GM18508 (cell line): ENCODE results near the gene IL6.
"Not testable (repeated sequence)": the region's sequence is repeated elsewhere in the genome, so short reads cannot be mapped to it uniquely, and the experiment has no call there.

Experiments used
- ATAC-seq: cut with Tn5 transposase; IDR thresholded peaks from one replicate; pipeline ENCODE4 v1.9.1; 2021; ENCODE audit warnings: moderate number of reproducible peaks; ENCODE audit not compliant: insufficient read depth, unreplicated experiment

The IL6 gene

DNA sequence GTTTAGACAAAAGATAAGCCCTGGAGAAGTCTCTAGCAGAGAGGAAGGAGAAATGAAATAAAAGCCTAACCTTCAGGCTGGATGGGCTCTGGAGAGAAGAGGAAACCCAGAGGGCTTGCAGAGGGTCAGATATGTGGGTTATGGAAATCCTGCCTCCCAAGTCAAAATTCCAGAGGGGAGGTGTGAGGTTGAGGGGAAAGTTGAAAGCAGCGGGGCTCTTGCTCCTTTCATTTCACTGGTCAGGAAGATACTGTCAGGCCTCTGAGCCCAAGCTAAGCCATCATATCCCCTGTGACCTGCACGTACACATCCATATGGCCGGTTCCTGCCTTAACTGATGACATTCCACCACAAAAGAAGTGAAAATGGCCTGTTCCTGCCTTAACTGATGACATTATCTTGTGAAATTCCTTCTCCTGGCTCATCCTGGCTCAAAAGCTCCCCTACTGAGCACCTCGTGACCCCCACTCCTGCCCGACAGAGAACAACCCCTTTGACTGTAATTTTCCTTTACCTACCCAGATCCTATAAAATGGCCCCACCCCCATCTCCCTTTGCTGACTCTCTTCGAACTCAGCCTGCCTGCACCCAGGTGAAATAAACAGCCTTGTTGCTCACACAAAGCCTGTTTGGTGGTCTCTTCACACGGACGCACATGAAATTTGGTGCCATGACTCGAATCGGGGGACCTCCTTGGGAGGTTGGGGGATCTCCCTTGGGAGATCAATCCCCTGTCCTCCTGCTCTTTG lies 23.7 kb upstream of the IL6 start:
- not testable (repeated sequence) for ATAC-seq

DNA sequence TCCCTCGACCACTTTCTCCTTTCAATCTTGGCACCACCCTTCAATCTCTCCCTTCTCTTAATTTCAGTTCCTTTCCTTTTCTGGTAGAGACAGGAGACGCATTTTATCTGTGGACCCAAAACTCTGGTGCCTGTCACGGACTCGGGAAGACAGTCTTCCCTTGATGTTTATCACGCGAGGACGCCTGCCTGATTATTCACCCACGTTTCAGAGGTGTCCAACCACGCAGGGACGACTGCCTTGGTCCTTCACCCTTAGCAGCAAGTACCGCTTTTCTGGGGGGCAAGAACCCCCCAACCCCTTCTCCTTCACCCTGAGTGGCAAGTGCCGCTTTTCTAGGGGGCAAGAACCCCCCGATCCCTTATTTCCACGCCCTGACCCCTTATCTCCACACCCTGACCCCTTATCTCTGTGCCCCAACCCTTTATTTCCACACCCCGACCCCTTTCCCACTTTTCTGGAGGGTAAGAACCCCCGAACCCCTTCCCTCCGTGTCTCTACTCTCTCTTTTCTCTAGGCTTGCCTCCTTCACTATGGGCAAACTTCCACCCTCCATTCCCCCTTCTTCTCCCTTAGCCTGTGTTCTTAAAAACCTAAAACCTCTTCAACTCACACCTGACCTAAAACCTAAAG lies 22.9 kb upstream of the IL6 start:
- ATAC-seq, result not testable (repeated sequence)

GRCh38 chr7:22704722-22705121 lies 22.3 kb upstream of the IL6 start:
- ATAC-seq, result not testable (repeated sequence)

- ATAC-seq, result not testable (repeated sequence)
Observed at GRCh38 chr7:22705874-22706273, 21.1 kb upstream of the IL6 start.

- not testable (repeated sequence) for ATAC-seq
Observed at GRCh38 chr7:22707026-22707691, 19.8 kb upstream of the IL6 start.

DNA sequence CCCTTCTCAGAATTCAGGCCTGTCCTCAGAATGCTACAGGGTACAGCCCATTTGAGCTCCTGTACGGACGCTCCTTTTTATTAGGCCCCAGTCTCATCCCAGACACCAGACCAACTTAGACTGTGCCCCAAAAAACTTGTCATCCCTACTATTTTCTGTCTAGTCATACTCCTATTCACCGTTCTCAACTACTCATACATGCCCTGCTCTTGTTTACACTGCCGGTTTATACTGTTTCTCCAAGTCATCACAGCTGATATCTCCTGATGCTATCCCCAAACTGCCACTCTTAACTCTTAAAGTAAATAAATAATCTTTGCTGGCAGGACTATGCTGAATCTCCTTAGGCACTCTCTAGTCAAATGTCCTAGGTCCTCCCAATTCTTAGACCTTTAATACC lies 18.8 kb upstream of the IL6 start:
- not testable (repeated sequence) for ATAC-seq

DNA sequence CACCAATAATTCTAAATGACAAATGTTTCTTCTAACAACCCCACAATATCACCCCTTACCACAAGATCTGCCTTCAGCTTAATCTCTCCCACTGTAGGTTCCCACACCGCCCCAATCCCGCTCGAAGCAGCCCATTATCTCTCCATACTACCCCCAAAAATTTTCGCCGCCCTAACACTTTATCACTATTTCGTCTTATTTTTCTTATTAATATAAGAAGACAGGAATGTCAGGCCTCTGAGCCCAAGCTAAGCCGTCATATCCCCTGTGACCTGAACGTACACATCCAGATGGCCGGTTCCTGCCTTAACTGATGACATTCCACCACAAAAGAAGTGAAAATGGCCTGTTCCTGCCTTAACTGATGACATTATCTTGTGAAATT lies 18.3 kb upstream of the IL6 start:
- not testable (repeated sequence) for ATAC-seq

GRCh38 chr7:22709062-22709829 lies 17.8 kb upstream of the IL6 start:
- ATAC-seq, result not testable (repeated sequence)

- no peak for ATAC-seq
Observed at GRCh38 chr7:22709857-22710256, 17.1 kb upstream of the IL6 start.

DNA sequence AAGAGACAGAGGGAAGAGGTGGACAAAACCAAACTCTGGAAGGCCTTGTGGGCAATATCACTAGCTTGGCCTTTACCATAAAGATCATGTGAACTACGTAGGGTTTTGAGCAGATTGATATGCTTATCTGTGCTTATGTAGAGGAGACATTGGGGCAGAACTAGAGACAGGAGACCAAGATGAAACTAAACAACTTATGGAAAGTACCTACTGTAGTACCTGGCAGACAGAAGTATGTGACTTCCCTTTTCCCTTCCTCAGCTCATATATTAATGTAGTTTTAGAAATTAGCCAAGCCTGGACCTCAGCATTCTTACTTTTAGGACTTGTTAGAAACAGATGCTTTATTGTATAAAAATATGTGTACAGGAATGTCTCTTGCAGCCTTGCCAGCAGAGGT lies 14.0 kb upstream of the IL6 start:
- no peak for ATAC-seq

DNA sequence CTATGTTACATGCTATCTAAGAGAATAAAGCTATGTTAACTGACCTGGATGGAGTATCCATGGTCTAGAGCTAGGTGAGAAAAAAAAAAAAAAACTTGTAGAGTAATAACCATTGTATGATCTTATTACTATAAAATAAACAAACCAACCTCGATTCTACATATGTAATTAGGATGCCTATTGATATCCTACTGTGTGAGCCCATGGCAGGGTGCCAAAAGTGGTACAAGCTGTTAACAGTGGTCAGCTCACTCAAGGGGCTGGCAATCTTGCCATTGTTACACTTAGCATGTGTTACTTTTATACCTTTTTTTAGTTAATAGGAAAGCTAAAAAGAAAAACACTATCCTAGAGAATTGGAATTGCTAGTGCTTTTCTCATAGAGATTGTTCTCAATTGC lies 13.5 kb upstream of the IL6 start:
- no peak for ATAC-seq

GRCh38 chr7:22715969-22716368 lies 11.0 kb upstream of the IL6 start:
- ATAC-seq, result no peak

GRCh38 chr7:22717760-22718159 lies 9.2 kb upstream of the IL6 start:
- no peak for ATAC-seq

DNA sequence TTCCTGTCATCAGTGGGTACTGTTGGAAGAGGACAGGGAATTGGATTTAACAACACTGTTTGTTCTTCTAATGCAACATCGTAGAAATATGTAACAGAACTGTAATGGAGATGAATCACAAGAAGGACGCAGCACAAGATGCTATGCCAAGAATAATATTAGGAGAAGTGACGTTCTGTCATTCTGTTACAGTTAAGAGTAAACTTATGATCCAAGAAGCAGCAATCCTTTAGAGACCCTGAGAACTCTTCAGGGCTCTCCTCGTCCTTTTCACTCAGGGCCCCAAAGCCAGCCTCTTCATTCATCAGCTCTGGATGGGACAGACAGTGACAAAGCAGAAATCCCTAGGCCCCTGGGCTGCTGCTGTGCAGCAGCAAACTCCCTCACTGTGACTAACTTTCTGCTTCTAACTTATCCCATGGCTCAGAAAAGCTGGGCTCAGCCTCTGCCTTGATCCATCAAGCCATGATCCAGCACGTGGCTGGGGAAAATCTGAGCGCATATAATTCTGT lies 8.7 kb upstream of the IL6 start:
- ATAC-seq, result no peak

GRCh38 chr7:22718911-22719420 lies 8.0 kb upstream of the IL6 start:
- no peak for ATAC-seq

DNA sequence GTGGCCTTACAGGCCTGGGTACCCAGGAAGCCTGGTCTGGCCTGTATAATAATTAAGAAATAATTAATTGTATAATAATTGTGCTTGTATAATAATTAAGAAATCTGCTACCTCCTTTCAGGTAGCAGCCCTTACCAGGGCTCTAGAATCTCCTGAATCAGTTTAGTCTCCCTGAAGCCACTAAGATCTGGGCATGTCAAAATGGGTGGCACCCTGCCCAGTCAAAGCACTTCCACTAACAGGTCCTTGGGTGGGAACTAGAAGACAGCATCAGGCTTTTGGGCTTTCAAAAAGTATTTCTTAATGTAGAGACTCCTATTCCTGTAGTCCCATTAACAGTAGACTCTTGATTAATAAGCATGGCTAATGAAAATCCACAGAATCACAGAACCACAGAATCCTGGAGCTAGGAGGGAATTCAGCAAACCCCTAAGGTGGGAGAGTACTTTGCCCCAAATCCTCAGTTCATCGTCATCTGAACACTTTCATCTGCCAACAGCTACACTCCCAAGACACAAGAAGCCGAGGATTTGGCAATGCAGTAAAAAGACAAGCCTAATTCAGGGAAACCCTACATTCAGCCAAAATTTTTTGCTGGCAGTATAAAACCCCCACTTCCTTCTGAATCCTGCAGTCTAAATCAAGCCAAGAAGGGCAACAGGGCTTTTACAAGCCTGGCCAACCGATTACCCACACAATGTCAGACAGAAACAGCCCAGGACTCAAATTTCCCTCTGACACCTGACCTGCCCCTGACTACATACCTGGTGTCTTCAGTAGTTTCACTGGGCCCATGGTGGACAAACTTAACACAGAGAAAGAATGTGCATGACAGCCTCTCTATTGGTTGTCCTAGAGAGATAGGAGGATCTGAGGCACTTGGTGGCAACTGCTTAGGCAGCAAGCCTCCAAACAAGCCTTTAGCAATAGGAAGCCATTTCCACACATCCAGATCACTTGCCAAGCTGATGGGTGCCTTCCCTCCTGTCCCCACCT lies 5.9 kb upstream of the IL6 start:
- ATAC-seq, result no peak

GRCh38 chr7:22722536-22723180 lies 4.3 kb upstream of the IL6 start:
- ATAC-seq, result no peak

DNA sequence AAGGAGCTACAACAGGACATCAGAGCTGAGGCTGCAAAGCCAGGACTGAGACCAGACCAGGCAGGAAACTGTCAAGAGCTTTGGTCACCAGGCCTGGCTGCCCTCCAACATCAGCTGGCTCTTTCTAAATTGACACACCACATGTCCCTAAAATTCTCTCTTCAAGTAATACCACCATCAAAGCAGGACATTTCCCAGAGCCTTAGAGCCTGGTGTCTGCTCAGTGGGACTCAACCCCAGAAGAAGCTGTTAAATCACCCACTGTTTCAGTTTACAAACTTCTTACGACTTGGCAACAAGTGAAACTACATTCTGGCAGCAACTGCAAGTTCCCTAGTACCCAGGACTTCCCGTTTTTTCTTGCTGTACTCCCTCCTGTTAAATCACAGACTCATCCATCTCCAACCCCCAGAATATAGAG lies 3.8 kb upstream of the IL6 start:
- no peak for ATAC-seq

- ATAC-seq, result no peak
Observed at GRCh38 chr7:22723637-22724036, 3.4 kb upstream of the IL6 start.
